RWPE1 (cell line): Measurements from ENCODE around the gene IRAK3.
A peak's percentile ranks its signal among the peaks of the same experiment; 100 is the strongest.

ENCODE experiments used
- CTCF ChIA-PET: fragments of 350-600 bp; sonication (Branson Sonifier 250); formaldehyde crosslinking; extraction: SDS; loops from one replicate; lab custom pipeline; 2021; lab: Yijun Ruan, JAX
- POLR2A ChIA-PET: fragments of 400-600 bp; formaldehyde crosslinking; extraction: SDS; loops from one replicate; lab custom pipeline; 2020; ENCODE audit warnings: antibody characterized with exemption; ENCODE audit not compliant: low non-redundant PET; lab: Yijun Ruan, JAX
- DNase-seq: peaks from one replicate; pipeline ENCODE4 v3.0.0; 2012; ENCODE audit warnings: low spot score
- H3K27ac ChIP-seq: fragments of 450-650 bp; 2 replicates; pipeline ENCODE4 v1.5.1; 2017
- TF ChIP-seq, protein P1 (sequence below): fragments of 450-650 bp; conservative IDR thresholded peaks from 2 replicates; pipeline ENCODE4 v1.5.1; 2017; ENCODE audit warnings: low read depth, mild to moderate bottlenecking

The IRAK3 gene

DNA sequence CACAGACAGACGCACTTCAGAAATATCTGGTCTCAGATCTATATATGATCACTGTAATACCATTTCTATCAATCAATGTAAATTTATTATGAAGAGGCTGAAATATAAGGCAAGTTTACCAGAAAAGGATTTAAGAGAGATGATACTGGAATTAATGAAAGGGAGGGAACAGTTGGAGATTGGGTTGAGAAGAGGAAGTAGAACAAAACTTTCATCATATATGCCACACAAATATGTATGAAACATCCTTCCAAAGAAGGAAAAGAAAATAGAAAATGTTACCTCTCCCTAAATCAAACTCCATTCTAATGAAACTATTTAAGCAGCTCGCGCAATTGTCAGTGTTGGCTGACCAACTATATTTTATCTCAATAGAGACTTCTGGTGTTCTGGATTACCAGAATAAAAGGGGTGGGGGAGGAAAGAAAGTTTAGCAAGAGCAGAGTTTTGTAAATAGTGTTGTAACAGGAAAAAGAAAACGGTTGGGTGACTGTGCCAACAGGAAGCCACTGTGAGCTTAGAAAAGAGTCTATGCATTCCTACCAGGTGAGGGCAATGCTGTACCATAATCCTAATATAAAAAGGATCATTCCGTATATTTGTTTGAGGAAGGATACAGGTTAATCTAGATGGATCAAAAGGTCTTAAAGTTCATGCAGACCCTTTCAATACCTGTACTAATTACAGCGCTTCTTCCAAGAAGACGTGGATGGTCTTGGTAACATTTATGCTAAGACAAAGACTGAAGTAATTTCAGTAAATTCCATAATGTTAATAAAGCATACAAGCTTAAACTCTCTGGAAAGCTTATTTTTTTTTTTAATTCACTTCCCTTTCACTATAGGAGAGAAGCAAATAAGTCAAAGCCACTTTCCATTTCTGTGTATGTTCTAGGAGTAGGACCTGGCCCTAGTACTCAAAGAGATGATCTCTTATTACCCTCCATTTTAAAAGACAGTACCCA is 43.9 kb upstream of the IRAK3 start:
- H3K27ac ChIP-seq, result no peak overlapping the region
- ChIA-PET CTCF (interaction anchor here (0.6 to 1.1 kb wide), 9 partner anchors 9 to 1363 kb away, joined by 3 to 8 read pairs (median 3); no protein-coding TSS in a partner anchor), POLR2A (interaction anchor here (0.5 kb wide), 1 partner anchor 534 kb away, joined by 7 read pairs; no protein-coding TSS in a partner anchor)
- DNase-seq, result peak; percentile 49
- TF ChIP-seq, protein P1, sequence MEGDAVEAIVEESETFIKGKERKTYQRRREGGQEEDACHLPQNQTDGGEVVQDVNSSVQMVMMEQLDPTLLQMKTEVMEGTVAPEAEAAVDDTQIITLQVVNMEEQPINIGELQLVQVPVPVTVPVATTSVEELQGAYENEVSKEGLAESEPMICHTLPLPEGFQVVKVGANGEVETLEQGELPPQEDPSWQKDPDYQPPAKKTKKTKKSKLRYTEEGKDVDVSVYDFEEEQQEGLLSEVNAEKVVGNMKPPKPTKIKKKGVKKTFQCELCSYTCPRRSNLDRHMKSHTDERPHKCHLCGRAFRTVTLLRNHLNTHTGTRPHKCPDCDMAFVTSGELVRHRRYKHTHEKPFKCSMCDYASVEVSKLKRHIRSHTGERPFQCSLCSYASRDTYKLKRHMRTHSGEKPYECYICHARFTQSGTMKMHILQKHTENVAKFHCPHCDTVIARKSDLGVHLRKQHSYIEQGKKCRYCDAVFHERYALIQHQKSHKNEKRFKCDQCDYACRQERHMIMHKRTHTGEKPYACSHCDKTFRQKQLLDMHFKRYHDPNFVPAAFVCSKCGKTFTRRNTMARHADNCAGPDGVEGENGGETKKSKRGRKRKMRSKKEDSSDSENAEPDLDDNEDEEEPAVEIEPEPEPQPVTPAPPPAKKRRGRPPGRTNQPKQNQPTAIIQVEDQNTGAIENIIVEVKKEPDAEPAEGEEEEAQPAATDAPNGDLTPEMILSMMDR, result peak; percentile 66

DNA sequence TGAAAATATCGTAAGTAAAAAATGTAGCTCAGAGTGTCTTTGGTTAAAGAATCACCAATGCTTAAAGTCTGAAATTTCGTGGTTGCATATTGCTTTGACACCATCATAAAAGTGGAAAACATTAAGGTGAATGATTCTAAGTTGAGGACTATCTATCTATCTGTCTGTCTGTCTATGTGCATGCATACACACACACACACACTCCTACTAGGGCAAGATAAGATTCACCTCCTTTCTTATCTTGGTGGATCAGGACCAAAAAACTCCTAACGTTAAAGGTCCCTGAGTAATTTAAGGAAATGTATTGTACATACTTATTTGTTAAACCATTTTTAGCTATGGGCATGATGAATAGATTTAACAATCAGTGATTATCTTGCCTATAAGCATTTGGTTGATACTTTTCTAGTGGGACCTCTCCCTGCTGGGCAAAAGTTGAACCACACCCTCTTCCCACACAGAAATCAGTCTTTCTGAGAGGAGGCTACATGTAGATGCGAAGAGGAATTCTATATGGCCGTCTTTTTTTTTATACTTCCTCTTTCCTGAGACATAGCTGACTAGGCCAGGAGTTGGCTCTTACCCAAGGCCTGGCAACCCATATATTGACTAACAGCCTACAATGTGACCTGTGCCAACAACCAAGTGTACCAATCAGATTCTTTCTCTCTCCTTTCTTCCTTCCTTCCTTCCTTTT is 39.2 kb upstream of the IRAK3 start:
- H3K27ac ChIP-seq, result no peak overlapping the region
- no peak for DNase-seq
- ChIA-PET CTCF (interaction anchor here (0.7 kb wide), 1 partner anchor 42 kb away, joined by 5 read pairs; no protein-coding TSS in a partner anchor), POLR2A (interaction anchor here (0.6 kb wide), 1 partner anchor 19 kb away, joined by 3 read pairs; no protein-coding TSS in a partner anchor)
- TF ChIP-seq, protein P1, result no peak

DNA sequence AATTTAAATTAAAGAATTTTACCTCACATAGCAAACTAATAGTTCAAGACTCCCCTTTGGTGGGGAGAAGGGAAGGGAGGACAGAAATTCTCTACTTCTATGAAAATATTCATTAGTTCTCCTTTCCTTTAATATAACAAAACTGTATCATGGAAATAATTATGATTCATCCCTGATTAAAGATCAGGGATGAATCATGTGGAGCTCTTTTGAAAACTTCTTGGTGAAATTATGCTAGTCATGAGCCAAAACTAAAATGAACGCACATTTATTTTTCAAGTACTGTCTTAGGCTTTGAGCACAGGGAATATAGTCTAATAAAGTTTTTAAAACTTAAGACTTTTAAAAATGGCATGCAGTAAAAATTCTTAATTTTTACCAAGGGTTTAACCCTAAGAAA is 36.3 kb upstream of the IRAK3 start:
- ChIA-PET CTCF (no interaction called here), POLR2A (no interaction called here)
- DNase-seq, result no peak
- TF ChIP-seq, protein P1, result no peak
- no peak overlapping the region for H3K27ac ChIP-seq

DNA sequence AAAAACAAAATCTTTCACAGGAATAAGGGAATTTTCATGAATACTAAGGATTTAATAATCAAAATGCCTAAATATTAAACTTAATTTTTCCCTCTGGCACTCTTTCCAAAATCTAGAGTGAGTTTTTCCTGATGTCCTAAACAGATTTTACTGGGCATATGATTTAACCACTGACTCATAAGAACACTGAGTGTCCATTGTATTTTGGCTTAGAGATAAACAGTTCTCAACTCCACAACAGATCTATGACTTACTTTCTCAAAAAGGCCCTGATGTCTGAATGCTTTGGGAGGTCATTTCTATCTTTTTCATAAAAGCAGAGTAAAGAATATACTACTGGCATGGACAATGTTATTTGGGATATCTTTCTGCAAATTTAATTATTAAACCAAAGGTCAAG is 34.2 kb upstream of the IRAK3 start:
- no peak for DNase-seq
- CTCF ChIA-PET, result no interaction called here
- POLR2A ChIA-PET, result no interaction called here
- TF ChIP-seq, protein P1, result no peak
- H3K27ac ChIP-seq, result no peak overlapping the region

DNA sequence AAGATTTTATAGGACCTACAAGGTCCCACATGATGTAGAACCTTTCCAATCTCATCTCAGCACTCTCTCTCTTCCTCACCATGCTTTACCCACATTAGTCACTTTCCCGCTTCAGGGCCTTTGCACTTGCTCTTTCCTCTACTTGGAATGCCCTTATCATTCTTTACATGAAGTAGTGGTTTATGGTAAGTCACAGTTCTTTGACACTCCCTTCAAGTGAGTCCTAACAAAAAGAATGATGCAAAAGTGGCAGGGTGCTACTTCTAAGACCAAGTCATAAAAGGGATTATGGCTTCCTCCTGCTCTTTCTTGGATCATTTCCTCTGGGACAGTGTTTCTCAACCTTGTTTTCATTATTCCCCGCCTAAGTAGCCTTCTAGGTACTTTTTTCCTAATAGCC is 32.4 kb upstream of the IRAK3 start:
- no peak for DNase-seq
- no peak overlapping the region for H3K27ac ChIP-seq
- ChIA-PET CTCF (no interaction called here), POLR2A (no interaction called here)
- TF ChIP-seq, protein P1, result no peak

DNA sequence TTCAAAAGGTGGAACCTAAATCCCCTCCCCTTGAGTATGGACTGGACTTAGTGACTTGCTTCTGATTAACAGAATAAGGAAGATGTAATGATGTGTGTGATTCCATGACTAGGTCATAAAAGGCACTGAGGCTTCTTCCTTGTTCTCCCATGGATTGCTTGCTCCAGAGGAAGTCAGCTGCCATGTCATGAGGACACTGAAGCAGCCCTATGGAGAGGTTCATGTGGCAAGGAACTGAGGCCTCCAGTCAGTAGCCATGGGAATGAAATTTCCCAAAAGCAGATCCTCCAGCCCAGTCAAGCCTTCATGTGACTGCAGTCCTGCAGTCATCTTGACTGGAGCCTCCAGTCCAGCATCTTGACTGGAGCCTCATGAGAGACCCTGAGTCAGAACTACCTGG is 29.9 kb upstream of the IRAK3 start:
- ChIA-PET CTCF (no interaction called here), POLR2A (no interaction called here)
- no peak for DNase-seq
- TF ChIP-seq, protein P1, result no peak
- no peak overlapping the region for H3K27ac ChIP-seq
